ENCODE data around the gene OR10AD1.

DNA sequence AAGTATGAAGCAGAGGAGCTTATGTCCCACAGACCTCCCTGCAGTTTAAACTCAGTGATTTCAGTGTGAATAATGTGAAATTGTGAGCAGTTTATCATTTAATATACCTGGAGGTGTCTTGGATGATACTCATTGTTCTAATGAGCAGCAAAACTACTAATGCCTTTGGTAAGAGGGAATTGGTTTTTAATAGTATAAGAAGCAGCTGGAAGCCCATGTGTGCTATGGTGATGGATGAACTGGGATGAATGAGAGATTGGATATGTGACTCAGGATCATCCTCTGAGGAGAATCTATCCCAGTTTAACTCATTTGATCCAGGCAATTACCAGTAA, 26.7 kb downstream of the OR10AD1 start:
- TF ChIP-seq, protein P1, sequence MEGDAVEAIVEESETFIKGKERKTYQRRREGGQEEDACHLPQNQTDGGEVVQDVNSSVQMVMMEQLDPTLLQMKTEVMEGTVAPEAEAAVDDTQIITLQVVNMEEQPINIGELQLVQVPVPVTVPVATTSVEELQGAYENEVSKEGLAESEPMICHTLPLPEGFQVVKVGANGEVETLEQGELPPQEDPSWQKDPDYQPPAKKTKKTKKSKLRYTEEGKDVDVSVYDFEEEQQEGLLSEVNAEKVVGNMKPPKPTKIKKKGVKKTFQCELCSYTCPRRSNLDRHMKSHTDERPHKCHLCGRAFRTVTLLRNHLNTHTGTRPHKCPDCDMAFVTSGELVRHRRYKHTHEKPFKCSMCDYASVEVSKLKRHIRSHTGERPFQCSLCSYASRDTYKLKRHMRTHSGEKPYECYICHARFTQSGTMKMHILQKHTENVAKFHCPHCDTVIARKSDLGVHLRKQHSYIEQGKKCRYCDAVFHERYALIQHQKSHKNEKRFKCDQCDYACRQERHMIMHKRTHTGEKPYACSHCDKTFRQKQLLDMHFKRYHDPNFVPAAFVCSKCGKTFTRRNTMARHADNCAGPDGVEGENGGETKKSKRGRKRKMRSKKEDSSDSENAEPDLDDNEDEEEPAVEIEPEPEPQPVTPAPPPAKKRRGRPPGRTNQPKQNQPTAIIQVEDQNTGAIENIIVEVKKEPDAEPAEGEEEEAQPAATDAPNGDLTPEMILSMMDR (IDR thresholded peaks at IDR 0.05) = no peak
- no peak for TF ChIP-seq EP300 (IDR thresholded peaks at IDR 0.05)
- TF ChIP-seq POLR2A (IDR thresholded peaks at IDR 0.05) = no peak

Measured in tibial nerve (tissue), 4 donors.